ENCODE data around the gene PGAM2. TPM values are rescaled to one million over a fixed set of nuclear protein-coding genes. Genes with fewer than 3 reads are reported as not detected.
A peak's percentile ranks its signal among the peaks of the same experiment; 100 is the strongest.

The PGAM2 gene
- total RNA-seq, 4 donors from 2014 or later = 2.3 to 5.0 TPM; not detected in 2

- Histone ChIP-seq H3K27ac (no peak overlapping the region), H3K4me3 (no peak overlapping the region), H3K4me1 (peaks cover 23% of the 10 kb centered on the region), H3K27me3 (no peaks in the 10 kb centered on the region), H3K9me3 (no peaks in the 10 kb centered on the region), H3K36me3 (peaks cover 27% of the 10 kb centered on the region)
- WGBS = 27% methylated on average over 6 of the region's 33 CpGs
- peak; percentile 59 to 77 for DNase-seq (ENCODE audit: low spot score in 2 of 2)
- no peak for TF ChIP-seq POLR2A (IDR thresholded peaks at IDR 0.05)
- TF ChIP-seq EP300 (IDR thresholded peaks at IDR 0.05) = no peak
- no peak for TF ChIP-seq POLR2AphosphoS5 (IDR thresholded peaks at IDR 0.05)
- TF ChIP-seq CTCF (IDR thresholded peaks at IDR 0.05) = no peak
Observed at GRCh38 chr7:44064791-44065430, 456 bp downstream of the PGAM2 start.

- Histone ChIP-seq H3K27ac (no peak overlapping the region), H3K36me3 (peaks cover 35% of the 10 kb centered on the region), H3K4me1 (peaks cover 23% of the 10 kb centered on the region), H3K9me3 (no peaks in the 10 kb centered on the region), H3K27me3 (no peaks in the 10 kb centered on the region), H3K4me3 (no peak overlapping the region)
- peak; percentile 64 to 77 for DNase-seq (ENCODE audit: low spot score in 2 of 2)
- 46% methylated on average over 11 of the region's 16 CpGs for WGBS
- no peak for TF ChIP-seq POLR2A (IDR thresholded peaks at IDR 0.05)
- TF ChIP-seq POLR2AphosphoS5 (IDR thresholded peaks at IDR 0.05) = no peak
- no peak for TF ChIP-seq EP300 (IDR thresholded peaks at IDR 0.05)
- TF ChIP-seq CTCF (IDR thresholded peaks at IDR 0.05) = no peak
Observed at GRCh38 chr7:44063894-44064651, 1.3 kb downstream of the PGAM2 start.

- no peaks in the 10 kb centered on the region for H3K27me3 ChIP-seq
- WGBS = 59% methylated on average over 10 of the region's 10 CpGs
- no peak overlapping the region for H3K4me3 ChIP-seq
- DNase-seq (ENCODE audit: low spot score in 2 of 2) = no peak
- no peak for TF ChIP-seq POLR2A (IDR thresholded peaks at IDR 0.05)
- TF ChIP-seq EP300 (IDR thresholded peaks at IDR 0.05) = no peak
- no peak for TF ChIP-seq POLR2AphosphoS5 (IDR thresholded peaks at IDR 0.05)
- TF ChIP-seq CTCF (IDR thresholded peaks at IDR 0.05) = no peak
- peaks cover 40% of the 10 kb centered on the region for H3K36me3 ChIP-seq
- peaks cover 23% of the 10 kb centered on the region for H3K4me1 ChIP-seq
- no peaks in the 10 kb centered on the region for H3K9me3 ChIP-seq
- H3K27ac ChIP-seq = no peak overlapping the region
Observed at GRCh38 chr7:44063547-44063893, 1.8 kb downstream of the PGAM2 start.

GRCh38 chr7:44062903-44063295, 2.5 kb downstream of the PGAM2 start:
- TF ChIP-seq POLR2AphosphoS5 (IDR thresholded peaks at IDR 0.05) = no peak
- no peak for TF ChIP-seq EP300 (IDR thresholded peaks at IDR 0.05)
- no peak for TF ChIP-seq CTCF (IDR thresholded peaks at IDR 0.05)
- no peak for TF ChIP-seq POLR2A (IDR thresholded peaks at IDR 0.05)
- Histone ChIP-seq H3K9me3 (no peaks in the 10 kb centered on the region), H3K27ac (no peak overlapping the region), H3K4me3 (no peak overlapping the region), H3K36me3 (peaks cover 47% of the 10 kb centered on the region), H3K4me1 (peaks cover 23% of the 10 kb centered on the region), H3K27me3 (no peaks in the 10 kb centered on the region)
- WGBS = 75% methylated on average over 3 of the region's 3 CpGs
- DNase-seq (ENCODE audit: low spot score in 2 of 2) = peak in 1 of 2 donors; percentile 48

GRCh38 chr7:44062180-44062902, 3.0 kb downstream of the PGAM2 start:
- Histone ChIP-seq H3K4me1 (peaks cover 23% of the 10 kb centered on the region), H3K9me3 (no peaks in the 10 kb centered on the region), H3K4me3 (no peak overlapping the region), H3K36me3 (peaks cover 52% of the 10 kb centered on the region), H3K27ac (no peak overlapping the region), H3K27me3 (no peaks in the 10 kb centered on the region)
- 82% methylated on average over 8 of the region's 11 CpGs for WGBS
- TF ChIP-seq EP300 (IDR thresholded peaks at IDR 0.05) (no peak), CTCF (IDR thresholded peaks at IDR 0.05) (no peak), POLR2AphosphoS5 (IDR thresholded peaks at IDR 0.05) (no peak), POLR2A (IDR thresholded peaks at IDR 0.05) (no peak)
- peak; percentile 64 to 67 for DNase-seq (ENCODE audit: low spot score in 2 of 2)

Data from suprapubic skin (tissue), 4 donors.